Vagina (tissue), 2 donors: ENCODE data around the gene PLGRKT. TPM values are rescaled to one million over a fixed set of nuclear protein-coding genes. Genes with fewer than 3 reads are reported as not detected.
"Not testable (repeated sequence)": the region's sequence is repeated elsewhere in the genome, so short reads cannot be mapped to it uniquely, and the experiment has no call there.

Experiments used
- DNase-seq, 2 donors: peaks; one replicate each; pipeline ENCODE4 v3.0.0-alpha.2; 2017; ENCODE audit errors: extremely low spot score in 2 of 2
- H3K27ac ChIP-seq: fragments of 200-600 bp; sonication (generic); one replicate; pipeline ENCODE4 v1.5.1; 2019
- H3K27me3 ChIP-seq: fragments of 200-600 bp; sonication (generic); one replicate; pipeline ENCODE4 v1.5.1; 2019
- H3K36me3 ChIP-seq, 2 donors: fragments of 200-600 bp; sonication (generic); one replicate each; pipeline ENCODE4 v1.5.1; 2017 to 2019
- H3K4me1 ChIP-seq: fragments of 200-600 bp; sonication (generic); one replicate; pipeline ENCODE4 v1.5.1; 2019
- H3K4me3 ChIP-seq, 2 donors: fragments of 200-600 bp; sonication (generic); 1 replicate in 1 of 2; 2 replicates in 1 of 2; pipeline ENCODE4 v1.5.1; 2016 to 2019
- H3K9me3 ChIP-seq: fragments of 200-600 bp; sonication (generic); one replicate; pipeline ENCODE4 v1.5.1; 2019
- POLR2A ChIP-seq, 2 donors: fragments of 450-650 bp; IDR thresholded peaks; one replicate each; pipeline ENCODE4 v1.6.1; 2017; ENCODE audit warnings: antibody characterized with exemption in 2 of 2, mild to moderate bottlenecking in 2 of 2, moderate library complexity in 2 of 2
- POLR2AphosphoS5 ChIP-seq, 2 donors: sonication (generic); formaldehyde crosslinking; IDR thresholded peaks; one replicate each; pipeline ENCODE4 v1.9.0; 2017; ENCODE audit warnings: antibody characterized with exemption in 2 of 2, mild to moderate bottlenecking in 2 of 2, low read depth in 1 of 2; ENCODE audit not compliant: insufficient read depth in 1 of 2
- intact Hi-C: fragments of 100-400 bp; cut with DNase I; formaldehyde crosslinking; loops from one replicate; pipeline ENCODE4 v1.15.1; 2023
- total RNA-seq: library from RNA; depleted of rRNA; stranded (reverse); fragments of >200 nt; gene quantifications from one replicate; pipeline ENCODE4 v1.2.3, GENCODE V29; 2016
- TF ChIP-seq, protein P1 (sequence below), 3 experiments: fragments of 450-650 bp in 2 of 3; fragments of 200-600 bp in 1 of 3; sonication (generic) in 1 of 3; IDR thresholded peaks; one replicate each; pipeline ENCODE4 v1.5.1; 2017 to 2019; ENCODE audit warnings: antibody characterized with exemption in 3 of 3, mild to moderate bottlenecking in 2 of 3, moderate library complexity in 2 of 3

Gene PLGRKT
- total RNA-seq, 1 donor from 2014 or later, result 10.1 TPM

DNA sequence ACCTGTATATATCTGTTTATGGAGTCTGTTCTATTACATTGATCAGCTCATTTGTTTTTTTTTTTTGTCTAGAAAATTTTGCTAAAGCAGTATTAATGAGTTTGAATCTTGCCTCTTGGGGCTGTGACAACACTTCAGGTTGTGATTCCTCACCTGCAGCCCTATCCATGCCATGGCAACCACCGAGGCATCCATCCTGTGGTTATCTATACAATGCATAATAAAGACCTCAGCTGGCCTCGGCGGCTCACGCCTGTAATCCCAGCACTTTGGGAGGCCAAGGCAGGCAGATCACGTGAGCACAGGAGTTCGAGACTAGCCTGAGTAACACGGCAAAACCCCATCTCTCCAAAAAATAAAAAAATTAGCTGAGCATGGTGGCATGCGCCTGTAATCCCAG lies 44.5 kb upstream of the PLGRKT start:
- no peaks in the 10 kb centered on the region for H3K9me3 ChIP-seq
- H3K4me1 ChIP-seq, result no peaks in the 10 kb centered on the region
- H3K27ac ChIP-seq, result no peak overlapping the region
- DNase-seq, result no peak
- no peaks in the 10 kb centered on the region for H3K27me3 ChIP-seq
- no peaks in the 10 kb centered on the region for H3K36me3 ChIP-seq
- TF ChIP-seq, protein P1, sequence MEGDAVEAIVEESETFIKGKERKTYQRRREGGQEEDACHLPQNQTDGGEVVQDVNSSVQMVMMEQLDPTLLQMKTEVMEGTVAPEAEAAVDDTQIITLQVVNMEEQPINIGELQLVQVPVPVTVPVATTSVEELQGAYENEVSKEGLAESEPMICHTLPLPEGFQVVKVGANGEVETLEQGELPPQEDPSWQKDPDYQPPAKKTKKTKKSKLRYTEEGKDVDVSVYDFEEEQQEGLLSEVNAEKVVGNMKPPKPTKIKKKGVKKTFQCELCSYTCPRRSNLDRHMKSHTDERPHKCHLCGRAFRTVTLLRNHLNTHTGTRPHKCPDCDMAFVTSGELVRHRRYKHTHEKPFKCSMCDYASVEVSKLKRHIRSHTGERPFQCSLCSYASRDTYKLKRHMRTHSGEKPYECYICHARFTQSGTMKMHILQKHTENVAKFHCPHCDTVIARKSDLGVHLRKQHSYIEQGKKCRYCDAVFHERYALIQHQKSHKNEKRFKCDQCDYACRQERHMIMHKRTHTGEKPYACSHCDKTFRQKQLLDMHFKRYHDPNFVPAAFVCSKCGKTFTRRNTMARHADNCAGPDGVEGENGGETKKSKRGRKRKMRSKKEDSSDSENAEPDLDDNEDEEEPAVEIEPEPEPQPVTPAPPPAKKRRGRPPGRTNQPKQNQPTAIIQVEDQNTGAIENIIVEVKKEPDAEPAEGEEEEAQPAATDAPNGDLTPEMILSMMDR (IDR thresholded peaks at IDR 0.05), result no peak
- no peak for TF ChIP-seq POLR2A (IDR thresholded peaks at IDR 0.05)
- no peak for TF ChIP-seq POLR2AphosphoS5 (IDR thresholded peaks at IDR 0.05; ENCODE audit: insufficient read depth in 1 of 2, low read depth in 1 of 2)
- intact Hi-C loops, result no loop called here
- no peak overlapping the region for H3K4me3 ChIP-seq

DNA sequence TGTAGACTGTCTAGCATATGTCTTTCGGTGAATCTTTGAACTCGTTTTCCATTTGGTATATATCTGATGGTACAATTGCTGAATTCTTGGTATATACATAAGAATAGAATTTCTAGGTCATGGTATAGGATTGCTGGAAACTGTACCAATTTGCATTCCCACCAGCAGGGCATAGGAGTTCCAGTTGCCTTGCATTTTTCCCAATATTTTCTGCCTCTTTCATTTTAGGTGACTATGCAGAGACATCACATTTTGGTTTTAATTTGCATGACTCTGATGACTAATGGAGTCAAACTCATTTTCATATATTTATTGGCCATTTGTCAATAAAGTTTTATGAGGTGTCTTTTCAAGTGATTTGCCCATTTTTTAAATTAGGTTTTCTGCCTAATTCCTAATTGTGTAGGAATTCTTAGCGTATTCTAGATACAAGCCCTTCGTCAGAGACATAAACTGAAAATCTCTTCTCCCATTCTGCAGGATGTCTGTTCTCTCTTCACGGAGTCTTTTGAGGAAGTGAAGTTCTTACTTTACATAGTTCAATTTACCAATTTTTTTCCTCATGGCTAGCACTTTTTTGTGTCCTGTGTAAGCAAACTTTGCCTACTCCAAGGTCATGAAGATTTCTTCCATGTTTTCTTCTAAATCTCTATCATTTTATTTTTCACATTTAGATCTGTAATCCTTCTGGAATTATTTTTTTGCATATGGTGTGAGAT lies 43.8 kb upstream of the PLGRKT start:
- no peak overlapping the region for H3K4me3 ChIP-seq
- no peaks in the 10 kb centered on the region for H3K36me3 ChIP-seq
- no peak for DNase-seq
- intact Hi-C loops, result no loop called here
- H3K27ac ChIP-seq, result no peak overlapping the region
- no peaks in the 10 kb centered on the region for H3K9me3 ChIP-seq
- no peaks in the 10 kb centered on the region for H3K4me1 ChIP-seq
- no peak for TF ChIP-seq POLR2AphosphoS5 (IDR thresholded peaks at IDR 0.05; ENCODE audit: insufficient read depth in 1 of 2, low read depth in 1 of 2)
- no peaks in the 10 kb centered on the region for H3K27me3 ChIP-seq

DNA sequence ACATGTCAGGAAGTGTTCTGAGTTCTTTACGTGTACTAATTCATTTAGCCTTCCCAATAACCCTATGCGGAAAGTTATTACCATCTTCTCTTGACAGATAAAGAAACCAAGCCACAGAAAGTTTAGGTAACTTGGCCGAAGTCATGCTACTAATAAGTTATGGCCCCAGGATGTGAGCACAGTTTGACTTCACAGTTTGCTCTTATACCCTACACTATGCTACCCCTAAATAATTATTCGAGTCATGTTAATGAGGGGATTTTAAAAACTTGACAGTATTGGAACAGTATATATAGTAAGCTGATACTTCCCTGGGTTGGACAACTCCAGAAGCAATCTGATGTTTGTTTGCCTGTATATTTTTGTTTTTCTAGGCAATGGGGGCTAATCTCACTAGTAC lies 43.2 kb upstream of the PLGRKT start:
- DNase-seq, result no peak
- H3K9me3 ChIP-seq, result no peaks in the 10 kb centered on the region
- H3K27ac ChIP-seq, result no peak overlapping the region
- H3K36me3 ChIP-seq, result no peaks in the 10 kb centered on the region
- H3K4me1 ChIP-seq, result no peaks in the 10 kb centered on the region
- no peak overlapping the region for H3K4me3 ChIP-seq
- TF ChIP-seq POLR2A (IDR thresholded peaks at IDR 0.05) (no peak), POLR2AphosphoS5 (IDR thresholded peaks at IDR 0.05; ENCODE audit: insufficient read depth in 1 of 2, low read depth in 1 of 2) (no peak)
- TF ChIP-seq, protein P1 (IDR thresholded peaks at IDR 0.05), result no peak
- intact Hi-C loops, result no loop called here
- no peaks in the 10 kb centered on the region for H3K27me3 ChIP-seq

DNA sequence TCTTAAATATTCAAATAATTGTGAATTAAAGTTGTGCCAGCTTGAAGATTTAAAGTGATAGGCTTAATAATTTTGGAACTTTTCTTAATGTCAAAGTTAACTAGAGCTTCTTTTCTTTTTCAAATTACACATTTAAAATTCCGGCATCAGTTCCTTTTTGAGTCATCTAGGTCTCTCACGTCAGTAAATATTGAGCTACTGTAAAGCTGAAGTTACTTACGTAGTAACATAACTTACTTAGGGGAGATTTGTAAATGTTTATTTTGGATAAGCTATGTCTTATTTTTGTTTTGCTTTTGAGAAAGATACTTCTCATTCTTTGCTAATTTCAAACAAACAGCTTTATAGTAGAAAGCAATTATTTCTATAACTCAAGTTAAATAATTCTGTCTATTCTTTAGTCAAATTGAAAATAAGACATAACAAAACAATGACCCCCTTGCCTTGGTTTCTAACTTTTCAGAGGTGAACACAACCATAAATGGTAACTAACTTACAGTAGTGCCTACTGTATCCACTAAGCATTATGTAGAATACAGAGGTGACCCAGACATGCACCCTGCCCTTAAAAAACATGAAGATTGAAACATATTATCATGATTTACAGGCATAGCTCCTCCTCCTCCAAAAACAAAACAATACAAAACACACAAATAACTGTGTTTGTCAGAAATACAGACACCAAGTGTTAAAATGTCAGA lies 42.4 kb upstream of the PLGRKT start:
- Histone ChIP-seq H3K27ac (no peak overlapping the region), H3K4me1 (no peaks in the 10 kb centered on the region), H3K9me3 (no peaks in the 10 kb centered on the region), H3K27me3 (no peaks in the 10 kb centered on the region), H3K4me3 (no peak overlapping the region), H3K36me3 (no peaks in the 10 kb centered on the region)
- DNase-seq, result no peak
- intact Hi-C loops, result no loop called here
- TF ChIP-seq, protein P1 (IDR thresholded peaks at IDR 0.05), result no peak
- TF ChIP-seq POLR2AphosphoS5 (IDR thresholded peaks at IDR 0.05; ENCODE audit: insufficient read depth in 1 of 2, low read depth in 1 of 2), result no peak
- no peak for TF ChIP-seq POLR2A (IDR thresholded peaks at IDR 0.05)

DNA sequence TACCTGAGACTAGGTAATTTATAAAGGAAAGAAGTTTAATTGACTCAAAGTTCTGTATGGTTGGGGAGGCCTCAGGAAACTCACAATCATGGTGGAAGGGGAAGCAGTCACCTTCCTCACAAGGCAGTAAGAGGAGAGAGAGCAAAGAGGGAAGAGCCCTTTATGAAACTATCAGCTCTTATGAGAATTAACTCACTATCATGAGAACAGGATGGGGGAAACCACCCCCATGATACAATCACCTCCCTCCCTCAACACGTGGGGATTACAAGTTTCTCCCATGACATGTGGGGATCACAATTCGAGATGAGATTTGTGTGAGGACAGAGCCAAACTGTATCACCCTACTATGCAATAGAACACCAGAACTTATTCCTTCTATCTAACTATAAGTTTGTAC lies 40.5 kb upstream of the PLGRKT start:
- TF ChIP-seq, protein P1 (IDR thresholded peaks at IDR 0.05), result no peak
- no peak for TF ChIP-seq POLR2A (IDR thresholded peaks at IDR 0.05)
- TF ChIP-seq POLR2AphosphoS5 (IDR thresholded peaks at IDR 0.05; ENCODE audit: insufficient read depth in 1 of 2, low read depth in 1 of 2), result no peak
- intact Hi-C loops, result no loop called here
- H3K27me3 ChIP-seq, result no peaks in the 10 kb centered on the region
- H3K9me3 ChIP-seq, result no peaks in the 10 kb centered on the region
- H3K36me3 ChIP-seq, result no peaks in the 10 kb centered on the region
- H3K4me3 ChIP-seq, result no peak overlapping the region
- DNase-seq, result no peak
- H3K4me1 ChIP-seq, result no peaks in the 10 kb centered on the region
- H3K27ac ChIP-seq, result no peak overlapping the region

DNA sequence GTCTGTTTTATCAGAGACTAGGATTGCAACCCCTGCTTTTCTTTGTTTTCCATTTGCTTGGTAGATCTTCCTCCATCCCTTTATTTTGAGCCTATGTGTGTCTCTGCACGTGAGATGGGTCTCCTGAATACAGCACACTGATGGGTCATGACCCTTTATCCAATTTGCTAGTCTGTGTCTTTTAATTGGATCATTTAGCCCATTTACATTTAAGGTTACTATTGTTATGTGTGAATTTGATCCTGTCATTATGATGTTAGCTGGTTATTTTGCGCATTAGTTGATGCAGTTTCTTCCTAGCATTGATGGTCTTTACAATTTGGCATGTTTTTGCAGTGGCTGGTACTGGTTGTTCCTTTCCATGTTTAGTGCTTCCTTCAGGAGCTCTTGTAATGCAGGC lies 37.9 kb upstream of the PLGRKT start:
- H3K9me3 ChIP-seq, H3K4me3 ChIP-seq, H3K27me3 ChIP-seq, H3K27ac ChIP-seq, H3K4me1 ChIP-seq, H3K36me3 ChIP-seq, DNase-seq, intact Hi-C loops: not testable (repeated sequence)
